Naive thymus-derived CD4-positive, alpha-beta T cell (primary cell): ENCODE data around the gene NOD1. TPM values are rescaled to one million over a fixed set of nuclear protein-coding genes. Genes with fewer than 3 reads are reported as not detected.
"Not testable (repeated sequence)": the region's sequence is repeated elsewhere in the genome, so short reads cannot be mapped to it uniquely, and the experiment has no call there.

ENCODE experiments used
- ATAC-seq: fragments of 150-1000 bp; cut with Tn5 transposase; 2 replicates; pipeline ENCODE4 v1.10.0; 2021; ENCODE audit warnings: mild to moderate bottlenecking, moderate library complexity
- CTCF ChIA-PET: fragments of 350-600 bp; sonication (Branson Sonifier 250); formaldehyde crosslinking; loops from one replicate; lab custom pipeline; 2021; ENCODE audit warnings: antibody characterized with exemption; lab: Charles Lee
- POLR2A ChIA-PET: fragments of 350-600 bp; sonication (Branson Sonifier 250); formaldehyde crosslinking; loops from one replicate; lab custom pipeline; 2021; ENCODE audit warnings: antibody characterized with exemption, inconsistent platforms; lab: Charles Lee
- DNase-seq, 9 donors: peaks; one replicate each; pipeline versions ENCODE4 v3.0.0 to v3.0.0-alpha.2; 2020 to 2022; ENCODE audit warnings: mixed read lengths in 1 of 9
- H3K27ac ChIP-seq: one replicate; pipeline ENCODE4 v1.7.0; 2013; ENCODE audit warnings: mild to moderate bottlenecking, low read depth, low read length, moderate library complexity
- H3K27me3 ChIP-seq, 2 donors: one replicate each; pipeline ENCODE4 v1.7.0; 2013; ENCODE audit warnings: low read length in 2 of 2, mild to moderate bottlenecking in 2 of 2, moderate library complexity in 2 of 2; ENCODE audit not compliant: control insufficient read depth in 2 of 2, insufficient read depth in 2 of 2
- H3K36me3 ChIP-seq, 3 experiments: 1 replicate in 2 of 3; 2 replicates in 1 of 3; pipeline ENCODE4 v1.7.0; 2013; ENCODE audit warnings: low read length in 3 of 3, mild to moderate bottlenecking in 3 of 3, moderate library complexity in 1 of 3; ENCODE audit not compliant: insufficient read depth in 3 of 3, control insufficient read depth in 2 of 3
- H3K4me1 ChIP-seq, 2 donors: one replicate each; pipeline ENCODE4 v1.7.0; 2013; ENCODE audit warnings: low read length in 2 of 2, mild to moderate bottlenecking in 2 of 2, moderate library complexity in 1 of 2; ENCODE audit not compliant: control insufficient read depth in 2 of 2, insufficient read depth in 2 of 2
- H3K4me3 ChIP-seq: 2 replicates; pipeline ENCODE4 v1.7.0; 2013; ENCODE audit warnings: mild to moderate bottlenecking, low read length
- H3K9me3 ChIP-seq, 3 experiments: 1 replicate in 2 of 3; 2 replicates in 1 of 3; pipeline ENCODE4 v1.7.0; 2013; ENCODE audit warnings: low read length in 3 of 3; ENCODE audit not compliant: control insufficient read depth in 2 of 3
- H3K27ac Mint-ChIP-seq, 9 donors: one replicate each; pipeline ENCODE4 v1.8.0; 2020 to 2022; ENCODE audit warnings: mixed read lengths in 9 of 9, mild to moderate bottlenecking in 8 of 9, moderate library complexity in 5 of 9, inconsistent platforms in 2 of 9
- H3K27me3 Mint-ChIP-seq, 5 donors: one replicate each; pipeline ENCODE4 v1.8.0; 2021 to 2022; ENCODE audit warnings: mixed read lengths in 5 of 5, mild to moderate bottlenecking in 1 of 5
- H3K36me3 Mint-ChIP-seq, 5 donors: one replicate each; pipeline ENCODE4 v1.8.0; 2020 to 2022; ENCODE audit warnings: mixed read lengths in 5 of 5, mild to moderate bottlenecking in 3 of 5, inconsistent platforms in 1 of 5
- H3K4me1 Mint-ChIP-seq, 7 donors: one replicate each; pipeline ENCODE4 v1.8.0; 2020 to 2022; ENCODE audit warnings: mixed read lengths in 7 of 7, mild to moderate bottlenecking in 3 of 7, inconsistent platforms in 1 of 7
- H3K4me3 Mint-ChIP-seq, 10 donors: one replicate each; pipeline ENCODE4 v1.8.0; 2020 to 2022; ENCODE audit warnings: mild to moderate bottlenecking in 10 of 10, mixed read lengths in 10 of 10, moderate library complexity in 6 of 10, inconsistent platforms in 2 of 10
- H3K9me3 Mint-ChIP-seq, 11 donors: one replicate each; pipeline ENCODE4 v1.8.0; 2020 to 2022; ENCODE audit warnings: mixed read lengths in 11 of 11, mild to moderate bottlenecking in 4 of 11, inconsistent platforms in 1 of 11, moderate library complexity in 1 of 11
- intact Hi-C, 2 donors: fragments of 100-400 bp; cut with micrococcal nuclease; formaldehyde crosslinking; loops; one replicate each; pipeline ENCODE4 v1.15.1; 2023
- polyA plus RNA-seq, 2 donors: library from polyadenylated mRNA; unstranded; fragments of 300-500 nt; fragmentation: Illumina TruSeq; gene quantifications; one replicate each; pipeline ENCODE4 v1.2.3, GENCODE V29; 2021
- total RNA-seq, 6 experiments: library from RNA in 5 of 6; stranded (reverse) in 5 of 6; gene quantifications; 1 replicate in 5 of 6; 2 replicates in 1 of 6; pipeline ENCODE4 v1.2.3 and lab custom pipeline; 2021 to 2026

Gene NOD1, protein sequence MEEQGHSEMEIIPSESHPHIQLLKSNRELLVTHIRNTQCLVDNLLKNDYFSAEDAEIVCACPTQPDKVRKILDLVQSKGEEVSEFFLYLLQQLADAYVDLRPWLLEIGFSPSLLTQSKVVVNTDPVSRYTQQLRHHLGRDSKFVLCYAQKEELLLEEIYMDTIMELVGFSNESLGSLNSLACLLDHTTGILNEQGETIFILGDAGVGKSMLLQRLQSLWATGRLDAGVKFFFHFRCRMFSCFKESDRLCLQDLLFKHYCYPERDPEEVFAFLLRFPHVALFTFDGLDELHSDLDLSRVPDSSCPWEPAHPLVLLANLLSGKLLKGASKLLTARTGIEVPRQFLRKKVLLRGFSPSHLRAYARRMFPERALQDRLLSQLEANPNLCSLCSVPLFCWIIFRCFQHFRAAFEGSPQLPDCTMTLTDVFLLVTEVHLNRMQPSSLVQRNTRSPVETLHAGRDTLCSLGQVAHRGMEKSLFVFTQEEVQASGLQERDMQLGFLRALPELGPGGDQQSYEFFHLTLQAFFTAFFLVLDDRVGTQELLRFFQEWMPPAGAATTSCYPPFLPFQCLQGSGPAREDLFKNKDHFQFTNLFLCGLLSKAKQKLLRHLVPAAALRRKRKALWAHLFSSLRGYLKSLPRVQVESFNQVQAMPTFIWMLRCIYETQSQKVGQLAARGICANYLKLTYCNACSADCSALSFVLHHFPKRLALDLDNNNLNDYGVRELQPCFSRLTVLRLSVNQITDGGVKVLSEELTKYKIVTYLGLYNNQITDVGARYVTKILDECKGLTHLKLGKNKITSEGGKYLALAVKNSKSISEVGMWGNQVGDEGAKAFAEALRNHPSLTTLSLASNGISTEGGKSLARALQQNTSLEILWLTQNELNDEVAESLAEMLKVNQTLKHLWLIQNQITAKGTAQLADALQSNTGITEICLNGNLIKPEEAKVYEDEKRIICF
- total RNA-seq (10 to 100 TPM; 17.3 to 24.6 (median 19.2) TPM), polyA plus RNA-seq (1 to 10 TPM; 6.1 to 6.5 TPM), total RNA-seq (lab: John Stamatoyannopoulos, UW) (29.1 reads per million, percentile 59 among the genes with 10 or more reads in this experiment)

- peaks cover 10 to 19% of the 10 kb centered on the region in 2 donors for H3K4me1 ChIP-seq
- no peaks in the 10 kb centered on the region for H3K27me3 ChIP-seq
- Mint-ChIP-seq H3K36me3 (peaks cover 0 to 15% (median 6%) of the 10 kb centered on the region in 5 donors), H3K27me3 (no peaks in the 10 kb centered on the region), H3K4me1 (peaks cover 22 to 54% (median 47%) of the 10 kb centered on the region in 7 donors), H3K4me3 (peak within 1 kb of the TSS in 9 of 10 donors; percentile 92 to 95 (median 94)), H3K9me3 (no peaks in the 10 kb centered on the region), H3K27ac (peak within 1 kb of the TSS in 6 of 9 donors; percentile 73 to 95 (median 90))
- H3K36me3 ChIP-seq = peaks cover 0 to 3% (median 0%) of the 10 kb centered on the region in 3 experiments
- H3K27ac ChIP-seq = peak within 1 kb of the TSS; percentile 80
- ChIA-PET POLR2A (interaction anchor here (0.7 to 1.6 kb wide), 7 partner anchors 9 to 450 kb away, joined by 3 to 7 read pairs (median 4); partner anchors contain the start of genes GARS1 and PLEKHA8), CTCF (interaction anchor here (0.7 to 1.5 kb wide), 5 partner anchors 32 to 248 kb away, joined by 3 to 4 read pairs (median 3); no protein-coding TSS in a partner anchor)
- peak; percentile 91 for ATAC-seq
- intact Hi-C loops = loop anchor here (1.0 to 5.0 kb wide), 13 partner anchors 26 to 452 kb away; partner anchors contain the start of genes GARS1 (in 2 of the 2), ZNRF2 (in 2 of the 2), FKBP14 (in 1 of the 2) and GGCT (in 1 of the 2)
- H3K4me3 ChIP-seq = peak within 1 kb of the TSS; percentile 64
- peak; percentile 50 to 80 (median 65) for DNase-seq
- H3K9me3 ChIP-seq = no peaks in the 10 kb centered on the region
These were observed at the start of gene NOD1 for GRCh38 chr7:30478349-30479201. NOD1 (minus strand) TSS chr7:30478784; CDS start chr7:30456921, 21,863 bp downstream.

- CTCF ChIA-PET = interaction anchor here (1.4 kb wide), 1 partner anchor 252 kb away, joined by 3 read pairs; no protein-coding TSS in a partner anchor
- H3K9me3 Mint-ChIP-seq, H3K27me3 Mint-ChIP-seq: not testable (repeated sequence)
These were observed 48.7 kb upstream of the NOD1 start for GRCh38 chr7:30527297-30527696.

DNA sequence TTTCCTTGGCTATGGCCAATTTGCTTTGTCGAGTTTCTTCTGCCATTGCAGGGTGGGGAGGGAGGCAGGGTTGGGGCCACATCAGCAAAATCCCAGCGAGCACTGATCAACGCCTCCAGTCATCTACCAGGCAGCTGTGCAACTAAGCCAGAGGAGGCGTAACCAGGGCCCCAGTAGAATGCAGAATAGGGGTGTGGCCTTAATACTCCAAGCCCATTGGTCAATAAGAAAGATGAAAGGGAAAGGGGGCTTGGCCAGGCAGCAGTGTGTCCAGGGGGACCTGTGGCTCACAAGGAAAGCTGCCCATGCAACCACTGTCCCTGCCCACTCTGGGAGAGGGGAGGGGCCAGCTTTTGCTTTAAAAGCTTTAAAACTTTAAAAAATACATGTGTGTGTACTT lies 47.6 kb upstream of the NOD1 start:
- H3K4me1 Mint-ChIP-seq = peaks cover 0 to 10% (median 0%) of the 10 kb centered on the region in 7 donors
- Histone ChIP-seq H3K4me3 (no peak overlapping the region), H3K27ac (no peak overlapping the region), H3K4me1 (no peaks in the 10 kb centered on the region), H3K9me3 (no peaks in the 10 kb centered on the region), H3K27me3 (no peaks in the 10 kb centered on the region), H3K36me3 (no peaks in the 10 kb centered on the region)
- intact Hi-C loops = no loop called here
- H3K9me3 Mint-ChIP-seq = no peaks in the 10 kb centered on the region
- ATAC-seq (no peak), DNase-seq (no peak)
- no peak overlapping the region for H3K4me3 Mint-ChIP-seq
- H3K27me3 Mint-ChIP-seq = no peaks in the 10 kb centered on the region
- ChIA-PET CTCF (interaction anchor here (1.4 kb wide), 1 partner anchor 250 kb away, joined by 3 read pairs; no protein-coding TSS in a partner anchor), POLR2A (no interaction called here)
- H3K27ac Mint-ChIP-seq = no peak overlapping the region
- H3K36me3 Mint-ChIP-seq = peaks cover 3 to 25% (median 7%) of the 10 kb centered on the region in 5 donors

More at GRCh38 chr7:30527297-30527696, 48.7 kb upstream of the NOD1 start:
- H3K4me3 Mint-ChIP-seq, H3K4me3 ChIP-seq, H3K27me3 ChIP-seq, ATAC-seq, H3K36me3 ChIP-seq, H3K27ac ChIP-seq, H3K9me3 ChIP-seq, DNase-seq, H3K4me1 ChIP-seq, intact Hi-C loops, H3K27ac Mint-ChIP-seq, POLR2A ChIA-PET: not testable (repeated sequence)
- Mint-ChIP-seq H3K36me3 (peaks cover 4 to 25% (median 7%) of the 10 kb centered on the region in 5 donors), H3K4me1 (peaks cover 0 to 12% (median 0%) of the 10 kb centered on the region in 7 donors)

DNA sequence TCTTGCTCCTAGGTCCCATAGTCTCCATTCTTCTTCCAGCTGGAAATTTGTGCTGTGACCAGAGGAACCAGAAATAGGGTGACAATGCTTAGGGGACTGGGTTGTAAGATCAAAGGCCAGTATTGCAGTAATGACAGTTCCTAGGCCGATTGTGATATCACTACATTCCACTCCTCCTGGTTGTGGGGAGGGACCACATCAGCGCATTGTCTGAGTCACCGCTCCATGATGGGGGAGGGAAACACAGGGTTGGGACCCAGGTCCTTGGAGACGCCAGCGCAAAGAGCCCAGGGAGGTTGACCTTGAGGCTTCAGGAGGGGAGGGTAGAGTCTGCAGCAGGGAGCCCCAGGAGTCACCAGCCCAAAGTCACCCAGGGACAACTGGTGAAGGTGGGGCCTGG lies 46.8 kb upstream of the NOD1 start:
- Histone ChIP-seq H3K4me3 (no peak overlapping the region), H3K9me3 (no peaks in the 10 kb centered on the region), H3K36me3 (no peaks in the 10 kb centered on the region), H3K27me3 (no peaks in the 10 kb centered on the region), H3K4me1 (no peaks in the 10 kb centered on the region), H3K27ac (no peak overlapping the region)
- no peak for DNase-seq
- no peak overlapping the region for H3K4me3 Mint-ChIP-seq
- intact Hi-C loops = no loop called here
- no peak for ATAC-seq
- H3K9me3 Mint-ChIP-seq = no peaks in the 10 kb centered on the region
- no peaks in the 10 kb centered on the region for H3K27me3 Mint-ChIP-seq
- POLR2A ChIA-PET = no interaction called here
- CTCF ChIA-PET = no interaction called here
- no peak overlapping the region for H3K27ac Mint-ChIP-seq
- peaks cover 0 to 12% (median 0%) of the 10 kb centered on the region in 7 donors for H3K4me1 Mint-ChIP-seq
- H3K36me3 Mint-ChIP-seq = peaks cover 2 to 24% (median 7%) of the 10 kb centered on the region in 5 donors

DNA sequence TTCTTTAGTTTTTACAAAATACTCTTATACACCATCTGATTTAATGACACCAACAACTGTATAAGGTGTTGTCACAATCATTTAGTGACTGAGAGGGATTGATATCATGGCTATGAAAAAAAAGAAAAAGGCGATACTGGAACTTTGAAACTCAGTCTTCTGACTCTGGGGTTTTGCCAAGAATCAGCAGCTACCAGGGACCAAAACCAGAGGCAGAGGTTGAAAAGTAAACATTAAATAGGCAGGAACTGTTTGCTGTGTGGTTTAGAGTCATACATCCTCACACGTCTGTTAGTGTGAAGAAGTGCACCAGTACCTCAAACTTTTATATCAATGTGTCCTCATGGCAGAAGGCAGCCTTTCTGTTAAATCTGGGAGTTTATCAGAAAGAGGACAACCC lies 46.0 kb upstream of the NOD1 start:
- Mint-ChIP-seq H3K4me3 (no peak overlapping the region), H3K9me3 (no peaks in the 10 kb centered on the region), H3K4me1 (peaks cover 0 to 12% (median 0%) of the 10 kb centered on the region in 7 donors), H3K36me3 (peaks cover 0 to 21% (median 7%) of the 10 kb centered on the region in 5 donors), H3K27ac (no peak overlapping the region), H3K27me3 (no peaks in the 10 kb centered on the region)
- Histone ChIP-seq H3K4me3 (no peak overlapping the region), H3K4me1 (no peaks in the 10 kb centered on the region), H3K9me3 (no peaks in the 10 kb centered on the region), H3K36me3 (no peaks in the 10 kb centered on the region), H3K27ac (no peak overlapping the region), H3K27me3 (no peaks in the 10 kb centered on the region)
- no peak for ATAC-seq
- no peak for DNase-seq
- ChIA-PET POLR2A (no interaction called here), CTCF (no interaction called here)
- intact Hi-C loops = no loop called here
